ENCODE results near the gene PDP2.
"Not testable (repeated sequence)": the region's sequence is repeated elsewhere in the genome, so short reads cannot be mapped to it uniquely, and the experiment has no call there.

Gene PDP2

DNA sequence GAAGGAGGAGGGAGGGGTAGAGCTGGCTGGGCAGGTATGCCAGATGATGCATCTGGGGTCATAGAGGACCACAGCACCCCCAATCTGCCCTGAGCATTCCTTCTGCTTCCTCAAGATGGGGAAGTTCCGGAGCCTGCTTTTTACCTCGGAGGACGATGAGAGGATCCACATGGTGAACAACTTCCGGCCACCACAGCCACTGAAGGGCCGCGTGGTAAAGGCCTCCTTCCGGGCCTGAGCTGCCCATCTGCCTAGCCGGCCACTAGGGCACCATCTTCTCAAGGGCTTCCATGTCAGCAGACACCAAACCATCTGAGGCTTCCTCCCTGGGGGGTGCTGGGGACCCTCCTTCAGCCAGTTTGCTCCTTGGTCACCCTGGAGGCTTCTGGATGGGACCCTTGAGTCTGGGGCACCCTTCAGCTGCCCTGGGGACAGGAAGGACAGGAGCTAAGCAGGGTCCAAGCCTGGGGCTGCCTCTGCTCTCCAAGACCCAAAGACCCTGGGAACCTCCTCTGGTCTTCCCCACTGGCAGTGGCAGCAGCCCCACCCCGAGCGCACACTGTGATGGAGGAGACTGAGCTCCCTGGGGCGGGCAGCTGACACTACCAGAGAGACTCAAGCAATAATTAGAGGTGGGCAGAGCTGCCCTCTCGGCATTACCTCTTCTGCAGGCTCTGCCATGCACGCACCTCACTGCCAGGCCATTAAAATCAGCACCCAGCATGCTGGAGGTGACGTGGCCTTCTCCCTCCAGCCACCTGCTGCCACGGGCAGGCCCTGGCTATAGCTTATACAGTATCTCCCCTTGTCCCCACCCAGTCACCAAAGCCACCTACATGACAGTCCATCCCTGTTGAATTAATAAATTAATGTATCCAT is 26.8 kb upstream of the PDP2 start:
- DNase-seq: no peak

DNA sequence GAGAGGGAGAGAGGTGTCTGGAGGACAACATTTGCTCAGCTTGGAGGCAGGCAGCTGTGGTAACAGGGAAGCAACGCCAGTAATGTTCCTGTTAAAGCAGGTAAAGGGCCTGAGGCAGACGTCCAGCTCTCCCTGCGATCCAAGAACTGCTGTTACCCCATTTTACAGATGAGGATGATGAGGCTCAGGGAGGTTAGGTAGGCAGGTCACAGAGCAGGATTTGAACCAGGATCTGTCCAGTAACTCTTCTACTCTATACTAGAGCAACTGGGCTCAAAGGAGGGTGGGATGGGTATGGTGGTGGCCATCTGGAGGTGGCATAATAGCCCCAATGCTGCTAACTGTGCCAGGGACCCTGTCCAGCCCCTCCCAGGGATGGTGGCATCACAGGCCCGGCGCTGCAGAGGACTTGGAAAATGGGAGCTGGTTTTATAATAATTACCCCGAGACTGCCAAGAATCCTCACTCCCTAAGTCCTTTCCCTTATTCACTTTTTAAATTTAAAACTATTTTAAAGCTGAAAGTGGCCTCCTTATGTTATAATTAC is 24.1 kb upstream of the PDP2 start:
- no peak for DNase-seq

DNA sequence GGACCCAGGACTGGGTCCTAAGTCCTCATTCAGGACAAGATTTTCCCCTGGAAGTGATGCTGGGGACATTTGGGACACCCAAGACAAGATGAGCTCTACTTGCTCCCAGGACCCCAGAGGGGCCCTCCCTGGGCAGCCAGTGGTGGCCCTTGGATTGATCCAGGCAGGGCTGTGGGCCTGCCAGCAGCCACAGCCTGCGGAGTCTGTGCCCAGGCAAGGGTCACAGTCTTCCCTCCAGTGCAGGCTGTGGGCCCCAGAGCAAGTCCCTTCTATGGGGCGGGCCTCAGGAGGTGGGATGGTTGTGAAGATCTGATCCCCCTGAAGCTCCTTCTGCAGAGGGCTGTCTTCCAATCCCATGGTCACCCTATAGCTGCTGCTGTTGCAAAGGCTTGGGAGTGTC is 23.5 kb upstream of the PDP2 start:
- DNase-seq: no peak

DNA sequence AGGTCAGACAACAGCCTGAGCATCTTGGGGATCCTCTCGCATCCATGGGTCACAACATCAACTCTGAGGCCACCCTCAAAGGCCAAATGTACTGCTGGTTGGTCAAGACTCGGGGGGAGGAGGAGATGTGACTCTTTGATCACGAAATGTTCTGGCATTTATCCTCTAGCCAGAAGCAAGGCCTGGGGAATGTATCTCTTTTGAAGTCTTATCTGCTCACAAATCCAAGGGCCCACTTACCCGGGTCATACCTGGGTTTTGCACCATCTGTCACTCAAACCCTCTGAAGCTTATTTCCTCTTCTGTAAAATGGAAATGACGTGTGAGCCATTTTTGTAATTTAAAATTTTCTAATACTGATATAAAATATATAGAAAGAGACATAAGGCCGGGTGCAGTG is 22.9 kb upstream of the PDP2 start:
- DNase-seq: no peak

DNA sequence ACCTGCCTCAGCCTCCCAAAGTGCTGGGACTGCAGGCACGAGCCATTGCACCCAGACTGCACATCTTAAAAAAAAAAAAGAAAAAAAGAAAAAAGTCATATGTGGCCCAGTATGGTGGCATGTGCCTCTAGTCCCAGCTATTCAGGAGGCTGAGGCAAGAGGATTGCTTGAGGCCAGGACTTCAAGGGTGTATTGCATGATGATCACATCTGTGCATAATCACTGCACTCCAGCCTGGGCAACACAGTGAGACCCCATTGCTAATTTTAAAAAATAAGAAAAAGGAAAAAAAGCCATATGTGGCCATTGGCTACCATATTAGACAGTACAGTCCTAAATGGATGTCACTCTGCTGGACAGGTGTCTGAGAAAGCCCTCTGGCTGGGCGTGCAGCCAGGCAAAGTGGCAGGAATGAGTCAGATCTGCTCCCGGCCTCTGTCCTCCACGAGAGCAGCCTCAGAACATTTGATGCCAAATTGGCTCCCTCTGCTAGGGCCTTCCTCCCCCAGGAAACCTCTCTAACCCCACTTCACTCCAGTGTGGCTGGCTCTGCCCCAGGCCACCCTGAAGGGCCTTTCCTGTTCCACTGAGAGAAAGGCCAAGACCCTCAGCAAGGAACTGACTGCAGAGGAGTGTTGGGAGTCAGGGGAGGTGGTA is 21.4 kb upstream of the PDP2 start:
- DNase-seq: no peak

DNA sequence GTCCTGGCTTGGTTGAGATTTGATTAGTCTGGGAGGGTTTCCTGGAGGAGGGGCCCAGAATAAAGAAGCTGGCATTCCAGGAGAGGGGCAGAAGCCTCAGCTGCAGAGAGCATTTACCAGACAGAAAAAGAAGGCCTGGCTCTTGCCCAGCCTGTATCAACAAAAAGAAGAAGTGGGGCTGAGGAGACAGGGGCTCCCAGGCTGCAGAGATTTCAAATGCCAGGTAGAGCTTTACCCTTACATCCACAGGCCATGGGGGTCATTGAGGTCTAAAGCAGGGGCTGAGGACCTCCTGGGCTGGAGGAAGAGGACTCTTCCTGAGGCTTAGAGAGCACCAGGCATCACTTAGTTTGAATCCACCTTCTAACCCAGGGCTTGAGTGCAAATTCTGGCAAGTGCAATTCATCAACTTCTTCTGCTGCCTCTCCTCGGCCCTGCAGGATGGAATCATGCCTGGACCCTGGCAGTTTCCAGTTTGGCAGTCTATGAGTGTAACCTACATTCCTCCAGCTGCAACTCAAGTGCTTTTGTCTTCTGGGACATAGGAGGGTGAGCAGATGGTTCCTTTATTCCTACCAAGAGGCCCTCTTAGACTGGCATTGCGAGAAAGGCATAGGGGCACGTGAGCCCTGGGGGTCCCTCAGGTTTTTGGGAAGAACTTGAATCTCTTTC is 20.8 kb upstream of the PDP2 start:
- no peak for DNase-seq

DNA sequence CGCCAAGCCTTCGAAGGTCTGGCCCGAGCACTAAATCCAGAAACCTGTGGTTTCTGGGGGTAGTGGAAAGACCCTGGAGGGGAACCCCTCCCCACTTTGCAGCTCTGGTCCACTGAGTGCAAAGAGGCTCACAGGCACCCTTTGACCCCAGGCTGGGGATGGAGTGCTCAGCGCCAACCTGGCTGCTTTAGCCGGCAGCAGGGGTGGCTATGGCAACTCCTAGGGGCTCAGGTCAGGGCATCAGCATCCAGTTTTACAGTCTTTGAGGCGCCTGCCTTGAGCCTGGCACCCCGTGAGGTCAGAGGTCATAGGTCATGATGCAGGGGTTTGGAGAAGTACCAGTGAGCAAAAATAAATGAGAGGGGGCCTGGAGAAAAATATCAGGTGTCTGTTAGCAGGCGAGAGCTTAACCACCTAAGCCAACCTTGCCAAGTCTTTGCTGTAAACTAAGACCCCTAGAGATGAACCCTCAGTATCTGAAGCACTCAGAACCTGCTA is 18.2 kb upstream of the PDP2 start:
- no peak for DNase-seq

DNA sequence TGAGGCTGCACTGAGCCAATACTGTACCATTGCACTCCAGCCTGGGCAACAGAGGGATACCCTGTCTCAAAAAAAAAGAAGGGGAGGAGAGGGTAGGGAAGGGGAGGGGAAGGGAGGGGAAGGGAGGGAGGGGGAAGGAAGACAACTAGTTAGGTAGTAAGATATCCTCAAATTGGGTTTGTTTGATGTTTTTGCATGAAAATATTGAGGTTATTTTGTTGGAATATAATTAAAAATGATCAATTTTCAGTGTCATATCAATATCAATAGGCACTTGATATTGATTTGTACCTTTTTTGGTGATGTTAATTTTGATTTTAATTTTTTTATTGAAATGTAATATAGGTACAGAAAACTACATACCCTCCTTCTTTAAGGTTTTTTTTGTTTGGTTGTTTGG is 16.6 kb upstream of the PDP2 start:
- no peak for DNase-seq

DNA sequence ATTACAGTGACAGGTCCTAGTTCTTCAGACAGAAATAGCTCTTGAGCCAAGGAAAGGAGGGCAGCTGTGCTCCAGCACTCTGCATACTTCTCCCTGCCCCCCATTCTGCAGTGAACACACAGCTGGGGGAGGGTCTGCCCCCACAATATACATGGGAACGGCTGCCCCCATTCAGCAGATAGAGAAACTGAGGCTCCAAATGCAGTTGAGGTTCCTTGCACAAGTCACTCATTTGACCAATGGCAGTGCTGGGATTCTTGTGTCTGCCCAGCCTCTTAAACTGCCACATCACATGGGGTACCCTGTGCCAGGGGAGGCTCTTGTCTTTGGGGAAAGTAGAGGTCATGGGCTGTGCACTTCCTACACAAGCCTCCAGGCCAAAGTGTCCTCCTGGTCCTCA is 10.9 kb upstream of the PDP2 start:
- no peak for DNase-seq

DNA sequence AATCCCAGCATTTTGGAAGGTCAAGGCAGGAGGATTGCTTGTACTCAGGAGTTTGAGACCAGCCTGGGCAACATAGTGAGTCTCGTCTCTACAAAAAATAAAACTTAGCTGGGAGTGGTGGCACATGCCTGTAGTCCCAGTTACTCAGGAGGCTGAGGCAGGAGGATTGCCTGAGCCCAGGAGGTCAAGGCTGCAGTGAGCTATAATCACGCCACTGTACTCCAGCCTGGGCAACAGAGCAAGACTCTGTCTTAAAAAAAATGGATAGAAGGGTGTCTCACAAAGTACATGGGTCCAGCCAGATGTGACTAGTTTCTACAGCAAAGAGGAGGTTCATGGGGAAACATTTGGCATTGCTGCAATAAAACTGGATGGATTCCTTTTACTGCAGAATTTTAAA is 9.0 kb upstream of the PDP2 start:
- not testable (repeated sequence) for DNase-seq

DNA sequence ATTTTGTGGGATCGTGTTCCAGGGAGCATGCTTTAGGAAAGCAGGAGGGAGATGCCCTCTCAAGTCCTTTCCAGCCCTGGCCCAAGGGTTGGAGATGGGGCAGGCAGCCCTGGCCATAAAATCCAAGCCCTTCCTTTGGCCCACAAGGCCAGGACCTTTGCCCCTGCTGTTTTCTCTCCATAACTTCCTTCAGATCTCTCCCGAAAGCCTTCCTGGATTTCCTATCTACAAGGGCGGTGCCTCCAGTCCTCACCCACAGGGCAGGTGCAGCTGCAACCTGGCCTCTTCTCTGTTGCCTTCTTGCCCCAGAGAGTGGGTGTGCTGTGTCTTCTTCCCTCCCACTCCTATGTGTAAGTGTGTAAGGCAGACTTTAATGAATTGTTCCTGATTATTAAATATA is 8.5 kb upstream of the PDP2 start:
- DNase-seq: no peak

DNA sequence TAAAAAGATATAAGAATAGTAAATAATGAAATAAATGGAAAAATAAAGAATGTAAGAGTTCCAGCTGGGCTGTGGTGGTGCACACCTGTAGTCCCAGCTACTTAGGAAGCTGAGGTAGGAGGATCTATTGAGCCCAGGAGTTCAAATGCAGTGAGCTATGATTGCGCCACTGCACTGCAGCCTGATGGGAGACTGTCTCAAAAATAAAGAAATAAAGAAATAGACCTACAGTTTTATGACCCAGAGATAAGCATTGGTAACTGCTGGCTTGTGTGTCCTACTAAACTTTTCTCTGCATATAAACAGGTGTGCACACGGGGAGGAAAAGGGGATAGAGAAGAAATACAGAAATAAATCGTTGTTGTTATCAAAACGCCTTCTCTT is 7.8 kb upstream of the PDP2 start:
- DNase-seq: no peak

DNA sequence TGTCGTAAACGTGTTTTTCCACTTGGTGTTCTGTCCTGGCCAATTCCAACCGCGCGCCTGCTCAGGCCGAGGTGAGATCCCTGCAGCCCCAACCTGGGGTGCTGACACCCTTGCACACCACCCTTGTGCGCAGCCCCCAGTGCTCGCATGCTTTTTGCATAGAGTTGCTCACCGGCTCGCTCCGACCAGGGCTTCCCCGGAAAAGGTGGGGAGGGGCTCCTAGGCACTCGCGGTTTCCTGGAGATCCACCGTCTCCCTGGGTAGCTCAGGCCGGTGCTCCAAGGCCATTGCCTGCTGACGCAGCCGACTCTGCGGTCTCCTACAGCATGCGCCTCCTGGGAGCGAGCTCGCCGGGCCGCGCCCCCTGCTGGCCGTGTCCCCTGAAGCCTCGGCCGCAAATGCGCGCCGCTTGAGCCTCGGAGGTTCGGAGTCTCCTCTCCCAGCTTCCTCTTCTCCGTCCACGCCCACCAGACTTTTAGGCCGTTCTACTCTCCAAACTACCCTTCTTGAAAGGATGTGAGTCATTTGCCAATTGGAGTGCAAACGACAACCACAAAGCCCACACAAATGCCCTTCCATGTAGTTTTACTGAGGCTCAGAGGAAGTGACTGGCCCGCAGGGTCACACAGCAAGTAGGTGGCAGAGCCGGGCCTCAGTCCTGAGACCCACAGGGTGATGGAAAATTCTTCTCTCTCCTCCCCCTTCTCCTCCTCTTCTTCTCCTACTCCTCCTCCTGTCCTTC is 7.2 kb upstream of the PDP2 start:
- DNase-seq: peak; percentile 93

DNA sequence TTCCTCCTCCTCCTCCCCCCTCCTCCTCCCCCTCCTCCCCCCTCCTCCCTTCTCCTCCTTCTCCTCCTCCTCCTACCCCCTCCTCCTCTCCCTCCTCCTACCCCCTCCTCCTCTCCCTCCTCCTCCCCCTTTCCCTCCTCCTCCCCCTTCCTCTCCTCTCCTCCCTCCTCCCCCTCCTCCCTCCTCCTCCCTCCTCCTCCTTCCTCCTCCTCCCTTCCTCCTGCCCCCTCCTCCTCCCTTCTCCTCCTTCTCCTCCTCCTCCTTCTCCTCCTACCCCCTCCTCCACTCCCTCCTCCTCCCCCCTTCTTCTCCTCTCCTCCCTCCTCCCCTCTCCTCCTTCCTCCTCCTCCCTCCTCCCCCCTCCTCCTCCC is 6.6 kb upstream of the PDP2 start:
- no peak for DNase-seq

DNA sequence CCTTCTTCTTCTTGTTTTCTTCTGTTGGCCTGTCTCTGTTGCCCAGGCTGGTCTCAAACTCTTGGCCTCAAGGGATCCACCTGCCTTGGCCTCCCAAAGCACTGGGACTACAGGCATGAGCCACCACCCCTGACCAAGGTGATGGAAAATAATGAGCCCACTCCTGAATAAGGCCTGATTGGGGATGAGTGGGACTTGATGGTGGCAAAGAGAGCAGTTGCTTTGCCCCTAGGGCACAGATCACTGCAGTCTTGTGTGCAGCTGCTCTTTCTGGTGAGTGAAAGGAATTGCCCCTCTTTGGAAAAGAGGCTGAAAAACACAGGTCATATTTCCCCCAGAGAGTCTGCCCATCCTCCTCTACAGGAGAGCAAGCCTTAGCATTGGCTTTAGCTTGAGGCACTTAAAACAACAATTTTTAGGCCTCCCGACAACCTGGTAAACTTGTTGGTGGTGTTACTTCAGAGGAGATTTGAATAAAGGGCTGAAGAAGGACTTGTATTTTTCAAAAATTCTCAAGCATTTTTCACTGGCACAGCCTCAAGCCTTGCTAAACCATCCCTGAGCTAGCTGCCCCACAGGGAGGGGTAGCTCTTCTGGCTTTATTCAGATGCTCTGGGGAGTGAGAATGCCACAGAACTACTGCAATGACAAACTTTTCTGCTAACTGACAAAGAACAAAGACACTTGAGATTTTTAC is 6.1 kb upstream of the PDP2 start:
- no peak for DNase-seq

DNA sequence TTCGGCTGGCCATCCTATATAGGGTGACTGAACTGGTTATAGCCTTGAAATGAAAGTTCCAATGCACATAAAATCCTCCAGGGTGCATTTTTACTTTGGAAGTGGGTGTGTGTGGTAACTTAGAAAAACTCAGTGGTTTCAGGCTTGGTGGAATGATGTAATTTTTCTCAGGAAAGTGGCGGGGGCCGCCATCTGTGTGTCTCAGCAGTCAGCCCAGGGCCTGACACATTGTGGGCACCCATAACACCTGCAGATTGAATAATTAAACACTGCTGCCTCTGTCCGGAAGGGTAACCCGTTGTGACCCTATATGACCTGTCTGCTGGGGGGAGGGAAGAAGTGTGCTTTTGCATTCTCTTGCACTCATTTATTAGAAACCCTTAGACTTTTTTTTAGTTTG is 2.2 kb upstream of the PDP2 start:
- DNase-seq: no peak

DNA sequence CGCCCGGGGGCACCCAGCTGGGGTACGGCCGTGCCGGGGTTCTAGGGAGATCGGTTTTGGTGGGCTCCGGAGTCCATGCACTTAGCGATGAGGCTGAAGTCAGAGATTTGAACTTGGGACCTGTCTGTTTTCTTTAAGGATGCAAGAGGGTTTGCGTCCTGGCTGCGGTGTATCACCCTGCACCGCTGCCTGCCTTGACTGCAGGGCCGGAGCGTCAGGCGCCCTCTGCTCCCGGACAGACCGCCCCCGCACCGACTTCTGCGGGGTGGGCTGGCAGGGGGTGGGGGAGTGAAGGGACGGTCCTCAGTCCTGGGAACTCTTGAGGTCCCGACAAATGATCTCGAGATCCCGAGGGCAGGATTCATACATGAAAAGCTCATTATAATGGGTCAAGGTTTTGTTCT is 701 bp downstream of the PDP2 start:
- DNase-seq: no peak

DNA sequence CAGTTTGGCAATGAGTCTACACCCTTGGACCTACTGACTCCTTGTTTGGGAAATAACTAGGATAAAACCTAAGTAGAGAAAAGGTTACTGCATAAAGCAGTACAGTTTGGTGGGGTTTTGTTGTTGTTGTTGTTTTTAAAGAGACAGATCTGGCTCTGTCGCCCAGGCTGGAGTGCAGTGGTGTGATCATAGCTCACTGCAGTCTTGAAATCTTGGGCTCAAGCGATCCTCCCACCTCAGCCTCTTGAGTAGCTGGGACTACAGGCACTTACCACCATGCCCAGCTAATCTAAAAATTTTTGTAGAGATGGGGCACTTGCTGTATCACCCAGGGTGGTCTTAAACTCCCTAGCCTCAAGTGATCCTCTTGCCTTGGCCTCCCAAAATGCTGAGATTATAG is 1.2 kb downstream of the PDP2 start:
- DNase-seq: no peak

DNA sequence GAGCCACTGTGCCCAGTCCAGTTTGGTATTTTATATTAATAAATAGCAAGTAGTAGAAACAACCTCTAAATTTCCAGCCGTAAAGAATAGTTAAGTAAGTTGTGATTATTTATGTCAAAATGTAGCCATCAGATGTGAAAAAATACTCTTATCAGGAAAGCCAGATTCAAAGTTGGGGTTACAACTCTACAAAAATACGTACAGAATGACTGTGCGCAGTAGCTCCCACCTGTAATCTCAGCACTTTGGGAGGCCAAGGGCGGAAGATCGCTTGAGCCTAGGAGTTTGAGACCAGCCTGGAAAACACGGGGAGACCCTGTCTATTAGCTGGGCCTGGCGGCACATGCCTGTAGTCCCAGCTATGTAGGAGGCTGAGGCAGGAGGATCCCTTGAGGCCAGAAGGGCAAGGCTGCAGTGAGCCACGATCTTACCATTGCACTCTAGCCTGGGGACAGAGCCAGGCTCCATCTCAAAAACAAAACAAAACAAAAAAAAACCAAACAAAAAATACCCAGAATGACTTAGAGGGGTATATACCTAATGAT is 1.7 kb downstream of the PDP2 start:
- DNase-seq: no peak

DNA sequence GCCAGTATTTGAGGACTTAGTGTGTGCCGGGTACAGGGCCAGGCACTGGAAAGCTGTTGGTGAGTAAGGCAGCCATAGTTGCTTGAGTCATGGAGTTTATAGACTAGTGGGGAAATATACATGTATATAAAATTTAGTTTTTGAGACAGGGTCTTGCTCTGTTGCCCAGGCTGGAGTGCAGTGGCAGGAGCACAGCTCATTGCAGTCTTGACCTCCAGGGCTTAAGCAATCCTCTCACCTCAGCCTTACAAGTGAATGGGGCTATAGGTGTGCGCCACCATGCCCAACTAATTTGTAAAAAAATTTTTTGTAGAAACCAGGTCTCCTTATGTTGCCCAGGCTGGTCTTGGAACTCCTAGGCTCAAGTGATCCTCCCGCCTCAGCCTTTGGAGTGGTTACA is 2.4 kb downstream of the PDP2 start:
- DNase-seq: no peak

DNA sequence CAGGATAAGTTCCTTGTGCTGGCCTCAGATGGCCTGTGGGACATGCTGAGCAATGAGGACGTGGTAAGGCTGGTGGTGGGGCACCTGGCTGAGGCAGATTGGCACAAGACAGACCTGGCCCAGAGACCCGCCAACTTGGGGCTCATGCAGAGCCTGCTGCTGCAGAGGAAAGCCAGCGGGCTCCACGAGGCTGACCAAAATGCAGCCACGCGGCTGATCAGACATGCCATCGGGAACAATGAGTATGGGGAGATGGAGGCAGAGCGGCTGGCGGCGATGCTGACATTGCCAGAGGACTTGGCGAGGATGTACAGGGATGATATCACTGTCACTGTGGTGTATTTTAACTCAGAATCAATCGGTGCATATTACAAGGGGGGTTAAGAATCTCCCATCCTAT is 5.2 kb downstream of the PDP2 start:
- no peak for DNase-seq

DNA sequence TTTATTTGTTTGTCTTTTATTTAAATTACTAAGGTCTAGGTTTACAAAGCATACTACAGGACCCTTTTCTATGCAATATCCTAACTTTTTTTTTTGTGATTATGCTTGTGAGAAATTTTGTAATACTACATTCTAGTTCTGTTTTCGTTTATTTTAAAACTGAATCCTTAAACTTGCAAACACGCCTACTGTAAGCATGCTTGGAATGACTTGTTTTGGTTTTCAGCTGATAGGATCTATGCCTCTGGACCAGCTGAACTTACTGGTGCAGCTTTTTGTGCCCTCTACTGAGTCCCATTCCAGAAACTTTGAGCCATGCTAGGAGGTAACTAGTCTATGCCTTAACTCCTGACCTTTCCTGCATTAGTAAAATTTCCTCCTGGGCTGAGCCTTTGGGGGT is 6.0 kb downstream of the PDP2 start:
- no peak for DNase-seq

All from CD4-positive, alpha-beta T cell treated with Interleukin-6 for 4 hours (primary cell).